A673 (cell line): ENCODE data around the gene RNF157. TPM values are rescaled to one million over a fixed set of nuclear protein-coding genes. Genes with fewer than 3 reads are reported as not detected.

Experiments
- BruUV-seq: library from RNA; stranded (reverse); fragments of 400-500 nt; replicated peaks from 2 replicates; lab custom pipeline; 2021; lab: Mats Ljungman, UMichigan
- CTCF ChIA-PET: fragments of 300-600 bp; sonication (Branson Sonifier 250); formaldehyde crosslinking; loops from one replicate; lab custom pipeline; 2022; ENCODE audit warnings: antibody characterized with exemption; lab: Charles Lee
- POLR2A ChIA-PET: fragments of 300-600 bp; sonication (Branson Sonifier 250); formaldehyde crosslinking; loops from one replicate; lab custom pipeline; 2022; ENCODE audit warnings: antibody characterized with exemption; ENCODE audit not compliant: low non-redundant PET; lab: Charles Lee
- DNase-seq: peaks from one replicate; pipeline ENCODE4 v3.0.0-alpha.2; 2015; ENCODE audit warnings: low spot score
- H3K27ac ChIP-seq: fragments of 200-600 bp; sonication (generic); 2 replicates; pipeline ENCODE4 v1.5.1; 2016; ENCODE audit warnings: mixed run types, low read depth, mild to moderate bottlenecking, mixed read lengths, antibody characterized with exemption, low read length; ENCODE audit not compliant: poor library complexity, severe bottlenecking
- H3K27me3 ChIP-seq: fragments of 200-600 bp; sonication (generic); replicated peaks from 2 replicates; pipeline ENCODE4 v1.6.1; 2017; ENCODE audit warnings: mixed run types, low read depth, mild to moderate bottlenecking, mixed read lengths, antibody characterized with exemption, low read length; ENCODE audit not compliant: insufficient read depth, poor library complexity
- H3K36me3 ChIP-seq: fragments of 200-600 bp; sonication (generic); 2 replicates; pipeline ENCODE4 v1.6.1; 2016; ENCODE audit warnings: mixed run types, mild to moderate bottlenecking, mixed read lengths, antibody characterized with exemption, low read length; ENCODE audit not compliant: insufficient read depth, poor library complexity, severe bottlenecking
- H3K4me1 ChIP-seq: fragments of 200-600 bp; sonication (generic); 2 replicates; pipeline ENCODE4 v1.6.1; 2017; ENCODE audit warnings: mixed run types, mild to moderate bottlenecking, mixed read lengths, antibody characterized with exemption, low read length; ENCODE audit not compliant: insufficient read depth, poor library complexity, severe bottlenecking
- H3K4me3 ChIP-seq: fragments of 200-600 bp; sonication (generic); 2 replicates; pipeline ENCODE4 v1.5.1; 2016; ENCODE audit warnings: low read depth, mixed run types, mild to moderate bottlenecking, mixed read lengths, low read length; ENCODE audit not compliant: poor library complexity, severe bottlenecking
- H3K9me3 ChIP-seq: fragments of 200-600 bp; sonication (generic); 2 replicates; pipeline ENCODE4 v1.6.1; 2016; ENCODE audit warnings: mixed run types, low read depth, mild to moderate bottlenecking, mixed read lengths, antibody characterized with exemption, low read length; ENCODE audit not compliant: poor library complexity, severe bottlenecking
- EZH2 ChIP-seq: fragments of 200-600 bp; sonication (generic); IDR thresholded peaks from 2 replicates; pipeline ENCODE4 v1.6.1; 2017; ENCODE audit warnings: borderline replicate concordance, low read depth, mild to moderate bottlenecking, mixed read lengths, antibody characterized with exemption, low read length; ENCODE audit not compliant: poor library complexity, severe bottlenecking
- intact Hi-C: fragments of 100-400 bp; cut with micrococcal nuclease; formaldehyde crosslinking; loops from one replicate; pipeline ENCODE4 v1.10.0; 2022; ENCODE audit not compliant: unreplicated experiment
- total RNA-seq: library from RNA; stranded (reverse); gene quantifications from 2 replicates; pipeline ENCODE4 v1.2.3, GENCODE V29; 2021
- TF ChIP-seq, protein P1 (sequence below): fragments of 300-800, 200-600 bp; sonication (generic); conservative IDR thresholded peaks from 2 replicates; pipeline ENCODE4 v1.5.1; 2017; ENCODE audit warnings: low read depth, mild to moderate bottlenecking, antibody characterized with exemption, low read length, moderate library complexity, mixed read lengths

The RNF157 gene
- total RNA-seq, 1 experiment from 2014 or later: 0.56 TPM

DNA sequence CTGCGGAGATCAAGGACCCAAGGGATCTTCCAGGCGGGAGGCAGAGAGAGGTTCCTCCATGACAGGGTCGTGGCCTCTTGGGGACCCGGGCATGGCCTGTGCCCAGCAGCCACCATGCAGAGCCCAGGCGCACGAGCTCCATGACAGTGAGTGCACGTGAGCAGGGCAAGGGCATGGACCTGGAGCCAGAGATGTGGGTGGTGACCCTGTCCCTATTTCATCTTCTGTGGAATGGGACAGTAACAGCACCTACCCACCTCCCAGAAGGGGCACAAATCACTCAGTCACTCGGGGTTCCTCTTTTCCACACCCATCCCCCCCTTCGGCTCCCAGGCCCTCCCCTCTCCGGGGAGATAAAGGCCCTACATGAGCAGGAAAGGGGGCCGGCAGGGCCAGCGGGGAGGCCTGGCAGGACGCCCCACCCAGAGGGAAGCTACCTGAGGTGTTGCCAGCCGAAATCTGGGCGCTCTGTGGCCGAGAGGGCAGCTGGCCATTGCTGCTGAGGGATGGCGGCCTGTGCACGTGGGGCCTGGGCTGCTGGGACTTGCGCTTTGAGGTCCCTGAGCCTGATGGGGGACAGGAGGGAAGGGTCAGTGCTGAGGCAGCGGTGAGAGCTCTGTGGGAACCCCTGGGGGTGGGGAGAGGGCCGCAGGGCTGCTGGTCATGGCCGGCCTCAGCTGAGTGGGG lies 35.2 kb upstream of the RNF157 start:
- Histone ChIP-seq H3K4me1 (no peaks in the 10 kb centered on the region), H3K4me3 (no peak overlapping the region), H3K9me3 (no peaks in the 10 kb centered on the region), H3K27ac (no peak overlapping the region), H3K27me3 (no peaks in the 10 kb centered on the region), H3K36me3 (peaks cover 5% of the 10 kb centered on the region)
- ChIA-PET CTCF (no interaction called here), POLR2A (no interaction called here)
- no TSS peak for BruUV-seq
- no peak for TF ChIP-seq EZH2
- TF ChIP-seq, protein P1, sequence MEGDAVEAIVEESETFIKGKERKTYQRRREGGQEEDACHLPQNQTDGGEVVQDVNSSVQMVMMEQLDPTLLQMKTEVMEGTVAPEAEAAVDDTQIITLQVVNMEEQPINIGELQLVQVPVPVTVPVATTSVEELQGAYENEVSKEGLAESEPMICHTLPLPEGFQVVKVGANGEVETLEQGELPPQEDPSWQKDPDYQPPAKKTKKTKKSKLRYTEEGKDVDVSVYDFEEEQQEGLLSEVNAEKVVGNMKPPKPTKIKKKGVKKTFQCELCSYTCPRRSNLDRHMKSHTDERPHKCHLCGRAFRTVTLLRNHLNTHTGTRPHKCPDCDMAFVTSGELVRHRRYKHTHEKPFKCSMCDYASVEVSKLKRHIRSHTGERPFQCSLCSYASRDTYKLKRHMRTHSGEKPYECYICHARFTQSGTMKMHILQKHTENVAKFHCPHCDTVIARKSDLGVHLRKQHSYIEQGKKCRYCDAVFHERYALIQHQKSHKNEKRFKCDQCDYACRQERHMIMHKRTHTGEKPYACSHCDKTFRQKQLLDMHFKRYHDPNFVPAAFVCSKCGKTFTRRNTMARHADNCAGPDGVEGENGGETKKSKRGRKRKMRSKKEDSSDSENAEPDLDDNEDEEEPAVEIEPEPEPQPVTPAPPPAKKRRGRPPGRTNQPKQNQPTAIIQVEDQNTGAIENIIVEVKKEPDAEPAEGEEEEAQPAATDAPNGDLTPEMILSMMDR: no peak
- intact Hi-C loops: no loop called here
- DNase-seq: no peak

DNA sequence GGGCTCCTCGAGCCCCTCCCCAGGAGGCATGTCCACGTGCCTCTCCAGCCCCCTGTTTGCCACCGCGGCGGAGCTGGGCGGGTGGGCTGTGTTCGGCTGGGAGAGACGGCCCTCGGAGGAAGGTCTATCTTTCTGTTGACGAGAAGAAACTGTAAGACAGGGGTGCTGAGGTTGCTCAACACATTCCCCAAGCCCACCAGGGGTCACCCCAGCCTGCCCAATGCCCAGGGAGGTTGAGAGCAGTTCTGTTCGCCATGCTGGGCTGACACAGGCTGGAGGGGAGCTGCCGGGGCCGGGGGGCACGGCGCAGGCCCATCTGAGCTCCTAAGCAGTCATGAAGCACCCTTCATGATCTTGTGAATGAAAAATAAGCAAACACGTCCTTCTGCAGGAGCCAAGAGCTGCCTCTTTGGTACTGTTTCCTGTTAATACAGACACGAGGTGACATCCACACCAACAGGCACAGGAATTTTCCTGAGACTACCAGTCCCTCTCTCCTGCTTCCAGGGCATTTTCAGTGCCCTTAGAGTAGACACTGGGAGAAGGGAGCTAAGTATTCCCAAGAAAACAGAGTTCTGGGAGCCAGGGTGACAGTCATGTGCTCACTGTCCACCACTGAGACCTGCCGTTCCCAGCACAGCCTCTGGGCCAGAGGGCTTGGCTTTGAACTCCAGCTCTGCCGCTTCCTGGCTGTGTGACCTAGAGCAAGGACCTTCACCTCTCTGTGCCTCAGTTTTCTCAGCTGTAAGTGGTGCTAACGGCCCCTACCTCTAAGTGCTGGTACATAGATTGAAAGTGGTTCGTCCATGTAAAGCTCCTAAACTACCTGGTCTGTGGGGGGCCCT lies 34.0 kb upstream of the RNF157 start:
- no peak overlapping the region for H3K27ac ChIP-seq
- peaks cover under 1% of the 10 kb centered on the region for H3K4me1 ChIP-seq
- no peak overlapping the region for H3K4me3 ChIP-seq
- ChIA-PET POLR2A (no interaction called here), CTCF (interaction anchor here (0.5 to 0.6 kb wide), 2 partner anchors 153 to 1220 kb away, joined by 4 to 7 read pairs; no protein-coding TSS in a partner anchor)
- no peak for DNase-seq
- intact Hi-C loops: no loop called here
- BruUV-seq: no TSS peak
- no peaks in the 10 kb centered on the region for H3K9me3 ChIP-seq
- H3K36me3 ChIP-seq: peaks cover 5% of the 10 kb centered on the region
- no peaks in the 10 kb centered on the region for H3K27me3 ChIP-seq
- no peak for TF ChIP-seq EZH2
- TF ChIP-seq, protein P1: no peak

DNA sequence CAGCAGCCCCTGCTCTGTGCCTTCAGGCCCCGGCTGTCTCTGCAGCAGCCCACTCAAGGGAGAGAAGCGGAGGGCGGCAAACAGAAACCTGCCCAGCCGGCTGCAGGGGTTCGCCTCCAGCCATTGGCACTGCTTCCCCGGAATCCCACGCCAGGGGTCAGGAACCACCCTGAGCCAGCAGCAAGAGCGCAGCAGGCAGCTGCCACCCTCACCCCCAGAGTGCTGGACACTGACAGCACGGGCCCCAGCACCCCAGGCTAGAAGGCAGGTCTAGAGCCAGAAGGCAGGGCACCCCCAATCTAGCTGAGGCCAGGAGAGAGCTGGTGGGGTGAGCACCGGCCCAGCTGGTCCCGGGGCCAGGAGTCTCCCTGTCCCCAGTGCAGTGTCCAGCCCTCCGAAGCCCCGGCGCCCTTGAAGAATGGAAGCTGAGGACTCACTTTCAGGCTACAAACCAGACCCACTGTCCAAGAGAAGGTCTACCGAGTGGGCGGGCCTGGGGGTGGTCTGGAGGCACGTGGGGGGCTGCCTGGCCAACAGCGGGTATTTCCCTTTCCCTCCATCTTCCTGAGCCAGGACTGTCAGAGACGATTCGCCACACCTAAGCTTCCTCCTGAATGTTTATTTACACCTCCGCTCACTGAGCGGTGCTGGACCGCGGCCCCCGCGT lies 33.3 kb upstream of the RNF157 start:
- POLR2A ChIA-PET: no interaction called here
- H3K27ac ChIP-seq: no peak overlapping the region
- H3K27me3 ChIP-seq: no peaks in the 10 kb centered on the region
- CTCF ChIA-PET: interaction anchor here (0.6 kb wide), 1 partner anchor 153 kb away, joined by 7 read pairs; no protein-coding TSS in a partner anchor
- TF ChIP-seq, protein P1: no peak
- no peak for TF ChIP-seq EZH2
- no peak overlapping the region for H3K4me3 ChIP-seq
- BruUV-seq: no TSS peak
- peaks cover 5% of the 10 kb centered on the region for H3K36me3 ChIP-seq
- H3K4me1 ChIP-seq: peaks cover 8% of the 10 kb centered on the region
- intact Hi-C loops: no loop called here
- no peaks in the 10 kb centered on the region for H3K9me3 ChIP-seq
- no peak for DNase-seq
